ENCODE measurements around the gene CSMD2. TPM values are rescaled to one million over a fixed set of nuclear protein-coding genes. Genes with fewer than 3 reads are reported as not detected.

CSMD2 gene
- total RNA-seq, 1 donor from 2014 or later = 0.52 TPM

- H3K27me3 ChIP-seq (ENCODE audit: control insufficient read depth in 3 of 3, insufficient read depth in 3 of 3, low read length in 3 of 3) = peaks cover 0 to 20% (median 17%) of the 10 kb centered on the region in 3 donors
- H3K4me3 ChIP-seq (ENCODE audit: low read length in 3 of 3) = no peak overlapping the region
- H3K36me3 ChIP-seq (ENCODE audit: control insufficient read depth in 3 of 3, insufficient read depth in 3 of 3, low read length in 3 of 3) = no peaks in the 10 kb centered on the region
- H3K27ac ChIP-seq (ENCODE audit: low read depth, low read length) = no peak overlapping the region
- no peak overlapping the region for H3K9ac ChIP-seq (ENCODE audit: low read depth in 1 of 3, low read length in 3 of 3)
- no peaks in the 10 kb centered on the region for H3K9me3 ChIP-seq (ENCODE audit: control insufficient read depth in 3 of 3, low read length in 3 of 3)
- peaks cover 5 to 12% (median 6%) of the 10 kb centered on the region in 3 donors for H3K4me1 ChIP-seq (ENCODE audit: control insufficient read depth in 3 of 3, insufficient read depth in 3 of 3, low read length in 3 of 3)
These were observed 191.1 kb downstream of the CSMD2 start for GRCh38 chr1:33973799-33974545.

- Histone ChIP-seq H3K27ac (ENCODE audit: low read depth, low read length) (no peak overlapping the region), H3K9me3 (ENCODE audit: control insufficient read depth in 3 of 3, low read length in 3 of 3) (no peaks in the 10 kb centered on the region), H3K4me1 (ENCODE audit: control insufficient read depth in 3 of 3, insufficient read depth in 3 of 3, low read length in 3 of 3) (peaks cover 5 to 12% (median 6%) of the 10 kb centered on the region in 3 donors), H3K36me3 (ENCODE audit: control insufficient read depth in 3 of 3, insufficient read depth in 3 of 3, low read length in 3 of 3) (no peaks in the 10 kb centered on the region), H3K27me3 (ENCODE audit: control insufficient read depth in 3 of 3, insufficient read depth in 3 of 3, low read length in 3 of 3) (peaks cover 0 to 17% (median 10%) of the 10 kb centered on the region in 3 donors), H3K9ac (ENCODE audit: low read depth in 1 of 3, low read length in 3 of 3) (no peak overlapping the region), H3K4me3 (ENCODE audit: low read length in 3 of 3) (no peak overlapping the region)
These were observed 192.2 kb downstream of the CSMD2 start for GRCh38 chr1:33972676-33973395.

- Histone ChIP-seq H3K27ac (ENCODE audit: low read depth, low read length) (no peak overlapping the region), H3K9ac (ENCODE audit: low read depth in 1 of 3, low read length in 3 of 3) (no peak overlapping the region)
These were observed 193.1 kb downstream of the CSMD2 start for GRCh38 chr1:33971913-33972312.

GRCh38 chr1:33971018-33971710 is 193.9 kb downstream of the CSMD2 start:
- Histone ChIP-seq H3K9ac (ENCODE audit: low read depth in 1 of 3, low read length in 3 of 3) (no peak overlapping the region), H3K36me3 (ENCODE audit: control insufficient read depth in 3 of 3, insufficient read depth in 3 of 3, low read length in 3 of 3) (no peaks in the 10 kb centered on the region), H3K4me1 (ENCODE audit: control insufficient read depth in 3 of 3, insufficient read depth in 3 of 3, low read length in 3 of 3) (peaks cover 5 to 12% (median 6%) of the 10 kb centered on the region in 3 donors), H3K27me3 (ENCODE audit: control insufficient read depth in 3 of 3, insufficient read depth in 3 of 3, low read length in 3 of 3) (peaks cover 0 to 3% (median 2%) of the 10 kb centered on the region in 3 donors), H3K27ac (ENCODE audit: low read depth, low read length) (no peak overlapping the region), H3K4me3 (ENCODE audit: low read length in 3 of 3) (no peak overlapping the region), H3K9me3 (ENCODE audit: control insufficient read depth in 3 of 3, low read length in 3 of 3) (no peaks in the 10 kb centered on the region)

More at GRCh38 chr1:33971913-33972312, 193.1 kb downstream of the CSMD2 start:
- H3K36me3 ChIP-seq (ENCODE audit: control insufficient read depth in 3 of 3, insufficient read depth in 3 of 3, low read length in 3 of 3) = no peaks in the 10 kb centered on the region
- H3K9me3 ChIP-seq (ENCODE audit: control insufficient read depth in 3 of 3, low read length in 3 of 3) = no peaks in the 10 kb centered on the region
- no peak overlapping the region for H3K4me3 ChIP-seq (ENCODE audit: low read length in 3 of 3)
- H3K4me1 ChIP-seq (ENCODE audit: control insufficient read depth in 3 of 3, insufficient read depth in 3 of 3, low read length in 3 of 3) = peaks cover 5 to 12% (median 6%) of the 10 kb centered on the region in 3 donors
- H3K27me3 ChIP-seq (ENCODE audit: control insufficient read depth in 3 of 3, insufficient read depth in 3 of 3, low read length in 3 of 3) = peaks cover 0 to 8% (median 2%) of the 10 kb centered on the region in 3 donors

DNA sequence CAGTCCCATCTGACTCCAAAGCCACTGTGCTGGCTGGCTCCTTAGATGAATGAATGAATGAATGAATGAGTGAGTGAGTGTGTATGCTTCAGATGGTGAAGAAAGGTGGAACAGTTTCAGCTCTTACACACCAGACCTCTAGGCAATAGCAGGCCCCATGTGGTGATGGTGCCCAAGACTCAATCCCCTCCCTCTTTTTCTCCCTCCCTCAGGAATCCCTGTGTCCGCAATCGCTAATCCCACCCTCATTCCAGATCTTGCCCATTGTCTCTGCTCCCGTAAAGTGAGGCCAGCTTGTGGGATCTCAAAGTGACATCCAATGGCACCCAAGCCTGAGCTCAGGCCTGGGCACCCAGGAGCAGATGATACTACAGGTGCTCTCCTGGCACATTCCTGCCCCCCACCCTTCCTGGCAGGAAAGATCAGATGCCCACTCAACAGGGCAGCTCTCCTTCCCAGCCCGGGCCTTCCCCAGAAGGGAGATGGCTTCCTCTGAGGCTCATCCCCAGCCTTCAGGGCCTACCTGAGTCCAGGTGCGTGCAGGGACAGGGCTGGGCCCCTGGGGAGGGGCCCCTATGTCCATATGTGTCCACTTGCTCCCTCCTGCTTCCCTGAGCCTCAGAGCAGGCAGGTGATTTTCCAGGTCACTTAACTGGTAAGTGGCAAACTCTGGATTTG is 194.7 kb downstream of the CSMD2 start:
- Histone ChIP-seq H3K27me3 (ENCODE audit: control insufficient read depth in 3 of 3, insufficient read depth in 3 of 3, low read length in 3 of 3) (no peaks in the 10 kb centered on the region), H3K27ac (ENCODE audit: low read depth, low read length) (no peak overlapping the region), H3K9me3 (ENCODE audit: control insufficient read depth in 3 of 3, low read length in 3 of 3) (no peaks in the 10 kb centered on the region), H3K4me3 (ENCODE audit: low read length in 3 of 3) (no peak overlapping the region), H3K9ac (ENCODE audit: low read depth in 1 of 3, low read length in 3 of 3) (no peak overlapping the region), H3K36me3 (ENCODE audit: control insufficient read depth in 3 of 3, insufficient read depth in 3 of 3, low read length in 3 of 3) (no peaks in the 10 kb centered on the region), H3K4me1 (ENCODE audit: control insufficient read depth in 3 of 3, insufficient read depth in 3 of 3, low read length in 3 of 3) (peaks cover 5 to 12% (median 6%) of the 10 kb centered on the region in 3 donors)

DNA sequence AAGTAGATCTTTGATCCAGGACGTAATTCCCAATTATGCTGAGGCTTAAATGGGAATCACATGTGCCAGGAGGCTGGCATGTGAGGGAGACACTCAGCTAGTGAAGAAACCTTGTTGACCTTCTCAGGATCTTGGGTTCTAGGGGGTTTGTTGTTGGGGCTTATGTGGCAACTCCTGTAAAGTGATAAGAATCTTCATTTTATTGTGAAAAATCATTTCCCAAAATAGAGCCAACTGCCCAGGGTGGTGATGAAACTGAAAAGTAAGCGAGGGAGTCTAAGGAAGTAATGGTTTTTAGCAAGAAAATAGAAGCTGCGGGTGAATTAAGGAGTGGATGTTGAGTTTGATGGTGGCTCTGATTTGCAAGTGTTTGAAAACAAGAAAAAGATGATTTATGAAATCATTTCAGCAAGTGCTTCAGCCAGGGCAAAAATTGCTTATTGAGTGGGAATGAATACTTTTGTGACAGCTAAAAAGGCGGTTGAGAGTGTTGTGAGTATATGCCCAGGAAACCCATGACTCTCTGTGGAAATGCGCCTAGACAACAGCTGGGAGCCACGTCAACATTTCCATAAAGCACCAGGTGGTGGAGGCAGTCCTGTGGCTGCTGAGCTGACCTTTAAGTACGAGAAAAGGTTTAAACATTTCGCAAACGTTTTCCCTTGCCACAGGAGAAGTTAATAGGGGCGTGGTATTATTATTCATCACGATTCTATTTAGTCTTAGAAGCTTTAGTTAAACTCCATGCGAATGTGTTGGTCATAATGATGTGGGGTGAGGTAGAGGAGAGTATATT is 198.5 kb downstream of the CSMD2 start:
- no peaks in the 10 kb centered on the region for H3K27me3 ChIP-seq (ENCODE audit: control insufficient read depth in 3 of 3, insufficient read depth in 3 of 3, low read length in 3 of 3)
- no peaks in the 10 kb centered on the region for H3K36me3 ChIP-seq (ENCODE audit: control insufficient read depth in 3 of 3, insufficient read depth in 3 of 3, low read length in 3 of 3)
- H3K4me3 ChIP-seq (ENCODE audit: low read length in 3 of 3) = no peak overlapping the region
- no peaks in the 10 kb centered on the region for H3K9me3 ChIP-seq (ENCODE audit: control insufficient read depth in 3 of 3, low read length in 3 of 3)
- no peak overlapping the region for H3K27ac ChIP-seq (ENCODE audit: low read depth, low read length)
- H3K4me1 ChIP-seq (ENCODE audit: control insufficient read depth in 3 of 3, insufficient read depth in 3 of 3, low read length in 3 of 3) = peaks cover 0 to 2% (median 0%) of the 10 kb centered on the region in 3 donors
- no peak overlapping the region for H3K9ac ChIP-seq (ENCODE audit: low read depth in 1 of 3, low read length in 3 of 3)

- Histone ChIP-seq H3K36me3 (ENCODE audit: control insufficient read depth in 3 of 3, insufficient read depth in 3 of 3, low read length in 3 of 3) (no peaks in the 10 kb centered on the region), H3K9ac (ENCODE audit: low read depth in 1 of 3, low read length in 3 of 3) (no peak overlapping the region), H3K4me3 (ENCODE audit: low read length in 3 of 3) (no peak overlapping the region), H3K9me3 (ENCODE audit: control insufficient read depth in 3 of 3, low read length in 3 of 3) (no peaks in the 10 kb centered on the region), H3K4me1 (ENCODE audit: control insufficient read depth in 3 of 3, insufficient read depth in 3 of 3, low read length in 3 of 3) (no peaks in the 10 kb centered on the region), H3K27me3 (ENCODE audit: control insufficient read depth in 3 of 3, insufficient read depth in 3 of 3, low read length in 3 of 3) (peaks cover 0 to 4% (median 0%) of the 10 kb centered on the region in 3 donors), H3K27ac (ENCODE audit: low read depth, low read length) (no peak overlapping the region)
These were observed 199.9 kb downstream of the CSMD2 start for GRCh38 chr1:33965086-33965485.

GRCh38 chr1:33962061-33962460 is 203.0 kb downstream of the CSMD2 start:
- no peaks in the 10 kb centered on the region for H3K9me3 ChIP-seq (ENCODE audit: control insufficient read depth in 3 of 3, low read length in 3 of 3)
- no peak overlapping the region for H3K27ac ChIP-seq (ENCODE audit: low read depth, low read length)
- H3K4me3 ChIP-seq (ENCODE audit: low read length in 3 of 3) = no peak overlapping the region
- no peak overlapping the region for H3K9ac ChIP-seq (ENCODE audit: low read depth in 1 of 3, low read length in 3 of 3)
- H3K36me3 ChIP-seq (ENCODE audit: control insufficient read depth in 3 of 3, insufficient read depth in 3 of 3, low read length in 3 of 3) = no peaks in the 10 kb centered on the region
- no peaks in the 10 kb centered on the region for H3K4me1 ChIP-seq (ENCODE audit: control insufficient read depth in 3 of 3, insufficient read depth in 3 of 3, low read length in 3 of 3)
- H3K27me3 ChIP-seq (ENCODE audit: control insufficient read depth in 3 of 3, insufficient read depth in 3 of 3, low read length in 3 of 3) = peaks cover 0 to 4% (median 0%) of the 10 kb centered on the region in 3 donors

Data from skeletal muscle tissue (tissue), 4 donors.